HepG2 (cell line): ENCODE measurements around the gene LTA. TPM values are rescaled to one million over a fixed set of nuclear protein-coding genes. Genes with fewer than 3 reads are reported as not detected.

ENCODE experiments used
- ATAC-seq: fragments of 200-7000 bp; cut with Tn5 transposase; 3 replicates; pipeline ENCODE4 v1.9.1; 2020; ENCODE audit warnings: mild to moderate bottlenecking, moderate library complexity
- BruUV-seq: library from RNA; stranded (reverse); fragments of 400-500 nt; replicated peaks from 2 replicates; lab custom pipeline; 2021; lab: Mats Ljungman, UMichigan
- CTCF ChIA-PET: fragments of 300-600 bp; formaldehyde crosslinking; extraction: SDS; loops from one replicate; lab custom pipeline; 2021; ENCODE audit warnings: low total read pairs, inconsistent platforms, low intra/inter-chr PET ratio; lab: Yijun Ruan, JAX
- POLR2A ChIA-PET: fragments of 350-600 bp; sonication (Branson Sonifier 250); formaldehyde crosslinking; loops from one replicate; lab custom pipeline; 2020; ENCODE audit warnings: antibody characterized with exemption, inconsistent platforms; lab: Yijun Ruan, JAX
- DNase-seq: peaks from one replicate; pipeline ENCODE4 v3.0.0-alpha.2; 2015; ENCODE audit warnings: low spot score
- FAIRE-seq: peaks from 3 replicates; lab custom pipeline; 2011; peaks lifted over from hg19 to GRCh38; lab: Jason Lieb, UNC
- H2AFZ ChIP-seq: one replicate; pipeline ENCODE4 v1.6.1; 2011; ENCODE audit warnings: low read length, inconsistent platforms
- H3K27ac ChIP-seq: fragments of 300-600 bp; 3 replicates; pipeline ENCODE4 v1.8.0; 2011; ENCODE audit warnings: mixed run types, mild to moderate bottlenecking, mixed read lengths, low read length, inconsistent platforms; ENCODE audit not compliant: insufficient read depth; ENCODE audit errors: extremely low read length
- H3K27me3 ChIP-seq, 2 experiments: fragments of 200-600 bp in 1 of 2; 2 replicates in 1 of 2; 3 replicates in 1 of 2; pipeline versions ENCODE4 v1.6.0 to v1.8.0; 2011; ENCODE audit warnings: low read length in 2 of 2, mild to moderate bottlenecking in 2 of 2, moderate library complexity in 2 of 2, inconsistent platforms in 1 of 2; ENCODE audit not compliant: insufficient read depth in 2 of 2, control insufficient read depth in 1 of 2
- H3K36me3 ChIP-seq, 2 experiments: fragments of 200-600 bp in 1 of 2; replicated peaks in 1 of 2; 2 replicates in 1 of 2; 3 replicates in 1 of 2; pipeline versions ENCODE4 v1.5.1 to v1.8.0; 2011; ENCODE audit warnings: low read length in 2 of 2, inconsistent platforms in 1 of 2; ENCODE audit not compliant: insufficient read depth in 2 of 2, control insufficient read depth in 1 of 2
- H3K4me1 ChIP-seq: 2 replicates; pipeline ENCODE4 v1.5.1; 2012; ENCODE audit warnings: low read length, inconsistent platforms; ENCODE audit not compliant: insufficient read depth
- H3K4me2 ChIP-seq: 2 replicates; pipeline ENCODE4 v1.6.0; 2011; ENCODE audit warnings: low read depth, low read length, inconsistent platforms
- H3K4me3 ChIP-seq, 3 experiments: fragments of 200-600 bp in 1 of 3; sonication (generic), shearing (Covaris generic) in 1 of 3; replicated peaks in 1 of 3; 2 replicates each; pipeline ENCODE4 v1.5.1; 2011 to 2016; ENCODE audit warnings: low read length in 3 of 3, inconsistent platforms in 2 of 3, low read depth in 2 of 3, mild to moderate bottlenecking in 2 of 3, control low read depth in 1 of 3, mixed read lengths in 1 of 3; ENCODE audit not compliant: insufficient read depth in 1 of 3
- H3K79me2 ChIP-seq: one replicate; pipeline ENCODE4 v1.6.1; 2011; ENCODE audit warnings: low read length, inconsistent platforms; ENCODE audit not compliant: insufficient read depth
- H3K9ac ChIP-seq: 2 replicates; pipeline ENCODE4 v1.6.0; 2011; ENCODE audit warnings: mild to moderate bottlenecking, low read depth, low read length, inconsistent platforms; ENCODE audit not compliant: insufficient read depth
- H3K9me3 ChIP-seq: 2 replicates; pipeline ENCODE4 v1.5.1; 2012; ENCODE audit warnings: mild to moderate bottlenecking, low read length
- H4K20me1 ChIP-seq: 2 replicates; pipeline ENCODE4 v1.6.0; 2011; ENCODE audit warnings: inconsistent platforms, mild to moderate bottlenecking, low read length, moderate library complexity; ENCODE audit not compliant: insufficient read depth
- ATF7-NPFF ChIP-seq: sonication (generic); formaldehyde crosslinking; IDR thresholded peaks from 2 replicates; pipeline ENCODE4 v1.8.1; 2023; ENCODE audit warnings: mild to moderate bottlenecking, low read depth, missing genetic modification reagents, moderate library complexity
- EEA1 ChIP-seq: sonication (generic); formaldehyde crosslinking; IDR thresholded peaks from 2 replicates; pipeline ENCODE4 v1.5.1; 2020; ENCODE audit warnings: mild to moderate bottlenecking, missing genetic modification reagents, borderline replicate concordance
- SOX5 ChIP-seq: IDR thresholded peaks from 2 replicates; pipeline ENCODE4 v1.6.1; 2016; ENCODE audit warnings: borderline replicate concordance
- SRSF1 ChIP-seq: fragments of 200-400 bp; formaldehyde crosslinking; optimal IDR thresholded peaks from 2 replicates; pipeline ENCODE3; 2017; ENCODE audit warnings: mild to moderate bottlenecking, low read depth, low read length, moderate library complexity
- SSRP1 ChIP-seq: IDR thresholded peaks from 2 replicates; pipeline ENCODE4 v1.6.1; 2016; ENCODE audit warnings: control low read depth
- TFDP2 ChIP-seq: sonication (generic); formaldehyde crosslinking; IDR thresholded peaks from 2 replicates; pipeline ENCODE4 v1.4.0; 2020; ENCODE audit warnings: missing genetic modification reagents
- TRAFD1 ChIP-seq: sonication (generic); formaldehyde crosslinking; IDR thresholded peaks from 2 replicates; pipeline ENCODE4 v1.5.1; 2020; ENCODE audit warnings: missing genetic modification reagents, mild to moderate bottlenecking, borderline replicate concordance
- ZBTB14 ChIP-seq: sonication (generic); formaldehyde crosslinking; IDR thresholded peaks from 2 replicates; pipeline ENCODE4 v1.4.0; 2020; ENCODE audit warnings: missing genetic modification reagents
- ZNF768 ChIP-seq: sonication (generic); formaldehyde crosslinking; IDR thresholded peaks from 2 replicates; pipeline ENCODE4 v1.4.0; 2020; ENCODE audit warnings: missing genetic modification reagents
- WGBS: methylation state at CpG from one replicate; pipeline ENCODE4 v1.1.6; 2017; ENCODE audit warnings: low lambda C conversion rate; 5-methylcytosine and 5-hydroxymethylcytosine counted together
- in situ Hi-C: cut with HindIII; loops from 2 replicates; pipeline ENCODE4 v1.10.0; 2017; ENCODE audit warnings: low pct_unique_long_range_greater_than_20kb; ENCODE audit not compliant: extremely low pct_ligation_motif_present
- intact Hi-C: fragments of 100-400 bp; cut with micrococcal nuclease; formaldehyde crosslinking; loops from one replicate; pipeline ENCODE4 v1.10.0; 2022; ENCODE audit not compliant: unreplicated experiment
- polyA plus RNA-seq, 8 experiments: library from polyadenylated mRNA; depleted of rRNA in 3 of 8; stranded (reverse) in 7 of 8; unstranded in 1 of 8; fragments of >200 nt; fragmentation: Illumina TruSeq in 4 of 8; extraction: Trizol in 4 of 8; gene quantifications; 2 replicates each; pipeline versions ENCODE4 v1.2.1 to v1.2.3, GENCODE V29; 2011 to 2016; ENCODE audit warnings: low read depth in 4 of 8, missing spikeins in 1 of 8, mixed read lengths in 1 of 8; ENCODE audit not compliant: insufficient read depth in 1 of 8
- total RNA-seq, 5 experiments: library from RNA; depleted of rRNA; stranded (reverse); fragments of >200 nt; fragmentation: Illumina TruSeq; extraction: Trizol; gene quantifications; 2 replicates each; pipeline ENCODE4 v1.2.3, GENCODE V29; 2016; ENCODE audit warnings: low read depth in 1 of 5
- TF ChIP-seq, protein P1 (sequence below): sonication (generic); formaldehyde crosslinking; IDR thresholded peaks from 2 replicates; pipeline ENCODE4 v1.4.0; 2020; ENCODE audit warnings: missing genetic modification reagents
- TF ChIP-seq, protein P2 (sequence below): sonication (generic); formaldehyde crosslinking; IDR thresholded peaks from 2 replicates; pipeline ENCODE4 v1.5.0; 2020; ENCODE audit warnings: mild to moderate bottlenecking, missing genetic modification reagents, borderline replicate concordance

Gene LTA
- total and polyA plus RNA-seq, 2 of the 13 experiments (the other 11 are each of a cell fraction or from before 2014, with no cell fraction given) = 0.09 TPM; not detected in 1

GRCh38 chr6:31621320-31621939, 49.3 kb downstream of the LTA start:
- intact Hi-C loops (loop anchor here (5.0 kb wide), 1 partner anchor 46 kb away; the partner anchor contains the start of genes CSNK2B and LY6G5B), in situ Hi-C loops (no loop called here)
- FAIRE-seq = no peak
- ChIA-PET POLR2A (interaction anchor here (0.5 to 4.8 kb wide), 14 partner anchors 8 to 209 kb away, joined by 3 to 78 read pairs (median 4); partner anchors contain the start of genes APOM, BAG6, C6orf47 and CSNK2B), CTCF (no interaction called here)
- Histone ChIP-seq H3K4me2 (peak overlapping the region; percentile 98), H3K9ac (peak overlapping the region; percentile 97), H2AFZ (no peak overlapping the region), H3K4me1 (peaks cover 22% of the 10 kb centered on the region), H3K27ac (peak overlapping the region; percentile 98), H3K4me3 (peak overlapping the region; percentile 83 to 100 (median 99)), H3K27me3 (no peaks in the 10 kb centered on the region; a peak in 1 of 5 replicates), H3K36me3 (peaks cover 29 to 40% of the 10 kb centered on the region in 2 experiments), H4K20me1 (peaks cover 11% of the 10 kb centered on the region; the same call in 1 of the 2 replicates), H3K79me2 (peaks cover 37% of the 10 kb centered on the region), H3K9me3 (no peaks in the 10 kb centered on the region)
- no peak for DNase-seq
- no peak for ATAC-seq
- 6% methylated on average over 15 of the region's 15 CpGs for WGBS
- BruUV-seq = TSS peak; percentile 68
- TF ChIP-seq TFDP2 (CRISPR knock-in tag) = no peak
- peak; percentile 47; the same call in 1 of the 2 replicates for TF ChIP-seq ZBTB14 (CRISPR knock-in tag)
- TF ChIP-seq SSRP1 = no peak
- TF ChIP-seq EEA1 (CRISPR knock-in tag) = no peak
- TF ChIP-seq SRSF1 = no peak
- TF ChIP-seq, protein P1, sequence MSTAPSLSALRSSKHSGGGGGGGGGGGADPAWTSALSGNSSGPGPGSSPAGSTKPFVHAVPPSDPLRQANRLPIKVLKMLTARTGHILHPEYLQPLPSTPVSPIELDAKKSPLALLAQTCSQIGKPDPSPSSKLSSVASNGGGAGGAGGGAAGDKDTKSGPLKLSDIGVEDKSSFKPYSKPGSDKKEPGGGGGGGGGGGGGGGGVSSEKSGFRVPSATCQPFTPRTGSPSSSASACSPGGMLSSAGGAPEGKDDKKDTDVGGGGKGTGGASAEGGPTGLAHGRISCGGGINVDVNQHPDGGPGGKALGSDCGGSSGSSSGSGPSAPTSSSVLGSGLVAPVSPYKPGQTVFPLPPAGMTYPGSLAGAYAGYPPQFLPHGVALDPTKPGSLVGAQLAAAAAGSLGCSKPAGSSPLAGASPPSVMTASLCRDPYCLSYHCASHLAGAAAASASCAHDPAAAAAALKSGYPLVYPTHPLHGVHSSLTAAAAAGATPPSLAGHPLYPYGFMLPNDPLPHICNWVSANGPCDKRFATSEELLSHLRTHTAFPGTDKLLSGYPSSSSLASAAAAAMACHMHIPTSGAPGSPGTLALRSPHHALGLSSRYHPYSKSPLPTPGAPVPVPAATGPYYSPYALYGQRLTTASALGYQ (CRISPR knock-in tag) = 0 out of 2 replicates have a peak, but pooled peaks have one; percentile 28
- TF ChIP-seq TRAFD1 (CRISPR knock-in tag) = no peak
- TF ChIP-seq ATF7-NPFF (CRISPR knock-in tag) = no peak
- TF ChIP-seq, protein P2, sequence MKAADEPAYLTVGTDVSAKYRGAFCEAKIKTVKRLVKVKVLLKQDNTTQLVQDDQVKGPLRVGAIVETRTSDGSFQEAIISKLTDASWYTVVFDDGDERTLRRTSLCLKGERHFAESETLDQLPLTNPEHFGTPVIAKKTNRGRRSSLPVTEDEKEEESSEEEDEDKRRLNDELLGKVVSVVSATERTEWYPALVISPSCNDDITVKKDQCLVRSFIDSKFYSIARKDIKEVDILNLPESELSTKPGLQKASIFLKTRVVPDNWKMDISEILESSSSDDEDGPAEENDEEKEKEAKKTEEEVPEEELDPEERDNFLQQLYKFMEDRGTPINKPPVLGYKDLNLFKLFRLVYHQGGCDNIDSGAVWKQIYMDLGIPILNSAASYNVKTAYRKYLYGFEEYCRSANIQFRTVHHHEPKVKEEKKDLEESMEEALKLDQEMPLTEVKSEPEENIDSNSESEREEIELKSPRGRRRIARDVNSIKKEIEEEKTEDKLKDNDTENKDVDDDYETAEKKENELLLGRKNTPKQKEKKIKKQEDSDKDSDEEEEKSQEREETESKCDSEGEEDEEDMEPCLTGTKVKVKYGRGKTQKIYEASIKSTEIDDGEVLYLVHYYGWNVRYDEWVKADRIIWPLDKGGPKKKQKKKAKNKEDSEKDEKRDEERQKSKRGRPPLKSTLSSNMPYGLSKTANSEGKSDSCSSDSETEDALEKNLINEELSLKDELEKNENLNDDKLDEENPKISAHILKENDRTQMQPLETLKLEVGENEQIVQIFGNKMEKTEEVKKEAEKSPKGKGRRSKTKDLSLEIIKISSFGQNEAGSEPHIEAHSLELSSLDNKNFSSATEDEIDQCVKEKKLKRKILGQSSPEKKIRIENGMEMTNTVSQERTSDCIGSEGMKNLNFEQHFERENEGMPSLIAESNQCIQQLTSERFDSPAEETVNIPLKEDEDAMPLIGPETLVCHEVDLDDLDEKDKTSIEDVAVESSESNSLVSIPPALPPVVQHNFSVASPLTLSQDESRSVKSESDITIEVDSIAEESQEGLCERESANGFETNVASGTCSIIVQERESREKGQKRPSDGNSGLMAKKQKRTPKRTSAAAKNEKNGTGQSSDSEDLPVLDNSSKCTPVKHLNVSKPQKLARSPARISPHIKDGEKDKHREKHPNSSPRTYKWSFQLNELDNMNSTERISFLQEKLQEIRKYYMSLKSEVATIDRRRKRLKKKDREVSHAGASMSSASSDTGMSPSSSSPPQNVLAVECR = no peak
- TF ChIP-seq ZNF768 (CRISPR knock-in tag) = no peak
- no peak for TF ChIP-seq SOX5
